ENCODE measurements around the gene TARS1. TPM values are rescaled to one million over a fixed set of nuclear protein-coding genes. Genes with fewer than 3 reads are reported as not detected.

TARS1 gene
- total and polyA plus RNA-seq, 2 of the 13 experiments (the other 11 are each of a cell fraction or from before 2014, with no cell fraction given): 77.0 to 184 TPM

- TF ChIP-seq ZFY (CRISPR knock-in tag; IDR thresholded peaks at IDR 0.05) (peak; percentile 82), SRY (CRISPR knock-in tag; IDR thresholded peaks at IDR 0.05) (no peak; the same call in 1 of the 2 replicates), ZNF331 (CRISPR knock-in tag; IDR thresholded peaks at IDR 0.05) (peak; percentile 58), ZNF83 (CRISPR knock-in tag; IDR thresholded peaks at IDR 0.05; ENCODE audit: borderline replicate concordance) (no peak), PHF21A (CRISPR knock-in tag; IDR thresholded peaks at IDR 0.05) (peak; percentile 94), ZBTB40 (IDR thresholded peaks at IDR 0.05) (no peak), ZBTB40 (CRISPR knock-in tag; IDR thresholded peaks at IDR 0.05) (0 out of 2 replicates have a peak, but pooled peaks have one; percentile 9), KDM2A (CRISPR knock-in tag; IDR thresholded peaks at IDR 0.05; ENCODE audit: borderline replicate concordance, low read depth) (peak; percentile 86), ZFP41 (CRISPR knock-in tag; IDR thresholded peaks at IDR 0.05; ENCODE audit: borderline replicate concordance) (peak; percentile 43; the same call in 1 of the 2 replicates), ZBTB10 (CRISPR knock-in tag; IDR thresholded peaks at IDR 0.05; ENCODE audit: borderline replicate concordance) (peak; percentile 79; the same call in 1 of the 2 replicates), YEATS4 (CRISPR knock-in tag; IDR thresholded peaks at IDR 0.05; ENCODE audit: borderline replicate concordance) (peak; percentile 99), THYN1 (CRISPR knock-in tag; IDR thresholded peaks at IDR 0.05; ENCODE audit: borderline replicate concordance, low read depth) (no peak), ZNF251 (CRISPR knock-in tag; IDR thresholded peaks at IDR 0.05) (no peak), MED13 (CRISPR knock-in tag; IDR thresholded peaks at IDR 0.05) (peak; percentile 21; the same call in 1 of the 2 replicates)
- TF ChIP-seq, protein P1, sequence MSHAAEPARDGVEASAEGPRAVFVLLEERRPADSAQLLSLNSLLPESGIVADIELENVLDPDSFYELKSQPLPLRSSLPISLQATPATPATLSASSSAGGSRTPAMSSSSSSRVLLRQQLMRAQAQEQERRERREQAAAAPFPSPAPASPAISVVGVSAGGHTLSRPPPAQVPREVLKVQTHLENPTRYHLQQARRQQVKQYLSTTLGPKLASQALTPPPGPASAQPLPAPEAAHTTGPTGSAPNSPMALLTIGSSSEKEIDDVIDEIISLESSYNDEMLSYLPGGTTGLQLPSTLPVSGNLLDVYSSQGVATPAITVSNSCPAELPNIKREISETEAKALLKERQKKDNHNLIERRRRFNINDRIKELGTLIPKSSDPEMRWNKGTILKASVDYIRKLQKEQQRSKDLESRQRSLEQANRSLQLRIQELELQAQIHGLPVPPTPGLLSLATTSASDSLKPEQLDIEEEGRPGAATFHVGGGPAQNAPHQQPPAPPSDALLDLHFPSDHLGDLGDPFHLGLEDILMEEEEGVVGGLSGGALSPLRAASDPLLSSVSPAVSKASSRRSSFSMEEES (CRISPR knock-in tag; IDR thresholded peaks at IDR 0.05): peak; percentile 1; the same call in 1 of the 2 replicates
Measured at GRCh38 chr5:33440482-33441240, at the start of gene TARS1 (continued).
